NCI-H510A (cell line): ENCODE results near the gene PLCB2.

ENCODE experiments used
- DNase-seq: peaks from one replicate; lab custom pipeline; 2025; lab: John Stamatoyannopoulos, UW

PLCB2 gene

GRCh38 chr15:40323953-40324937 lies 16.5 kb upstream of the PLCB2 start:
- DNase-seq = no peak

GRCh38 chr15:40323239-40323952 lies 15.7 kb upstream of the PLCB2 start, which contains the start of gene INAFM2:
Gene INAFM2, plus strand, starts transcription at chr15:40323692. Its CDS starts 364 bp downstream, at chr15:40324056.
- DNase-seq = peak; percentile 81

- no peak for DNase-seq
Measured at GRCh38 chr15:40322531-40323238, 14.9 kb upstream of the PLCB2 start.

- DNase-seq = no peak
Measured at GRCh38 chr15:40320931-40321371, 13.2 kb upstream of the PLCB2 start.

GRCh38 chr15:40320409-40320808 lies 12.7 kb upstream of the PLCB2 start:
- no peak for DNase-seq

GRCh38 chr15:40317580-40317979 lies 9.8 kb upstream of the PLCB2 start:
- DNase-seq = no peak

- no peak for DNase-seq
Measured at GRCh38 chr15:40316931-40317330, 9.2 kb upstream of the PLCB2 start.

GRCh38 chr15:40314723-40315276 lies 7.1 kb upstream of the PLCB2 start:
- DNase-seq = no peak

GRCh38 chr15:40313531-40314398 lies 6.0 kb upstream of the PLCB2 start:
- DNase-seq = peak; percentile 51

- DNase-seq = no peak
Measured at GRCh38 chr15:40312370-40313158, 4.8 kb upstream of the PLCB2 start.

- no peak for DNase-seq
Measured at GRCh38 chr15:40310993-40311392, 3.3 kb upstream of the PLCB2 start.

- DNase-seq = no peak
Measured at GRCh38 chr15:40310001-40310959, 2.5 kb upstream of the PLCB2 start.

- DNase-seq = no peak
Measured at GRCh38 chr15:40309344-40309862, 1.7 kb upstream of the PLCB2 start.

GRCh38 chr15:40306908-40307307 lies 827 bp downstream of the PLCB2 start:
- DNase-seq = no peak

GRCh38 chr15:40306371-40306770 lies 1.4 kb downstream of the PLCB2 start:
- DNase-seq = no peak

- no peak for DNase-seq
Measured at GRCh38 chr15:40305281-40305680, 2.5 kb downstream of the PLCB2 start.

GRCh38 chr15:40303576-40303975 lies 4.2 kb downstream of the PLCB2 start:
- no peak for DNase-seq

- DNase-seq = no peak
Measured at GRCh38 chr15:40302981-40303380, 4.8 kb downstream of the PLCB2 start.
